Dermis lymphatic vessel endothelial cell (primary cell): Measurements from ENCODE around the gene HS1BP3. TPM values are rescaled to one million over a fixed set of nuclear protein-coding genes. Genes with fewer than 3 reads are reported as not detected.

Experiments
- total RNA-seq: library from RNA; depleted of rRNA; stranded (reverse); fragments of >200 nt; gene quantifications from 2 replicates; pipeline ENCODE4 v1.2.1, GENCODE V29; 2014

The HS1BP3 gene
- 20.9 and 21.1 TPM in 2 replicates for total RNA-seq

GRCh38 chr2:20650877-20651730, at the start of gene HS1BP3:
TSS of gene HS1BP3 (minus strand) at chr2:20651098. CDS start at chr2:20651063, 35 bp downstream.

DNA sequence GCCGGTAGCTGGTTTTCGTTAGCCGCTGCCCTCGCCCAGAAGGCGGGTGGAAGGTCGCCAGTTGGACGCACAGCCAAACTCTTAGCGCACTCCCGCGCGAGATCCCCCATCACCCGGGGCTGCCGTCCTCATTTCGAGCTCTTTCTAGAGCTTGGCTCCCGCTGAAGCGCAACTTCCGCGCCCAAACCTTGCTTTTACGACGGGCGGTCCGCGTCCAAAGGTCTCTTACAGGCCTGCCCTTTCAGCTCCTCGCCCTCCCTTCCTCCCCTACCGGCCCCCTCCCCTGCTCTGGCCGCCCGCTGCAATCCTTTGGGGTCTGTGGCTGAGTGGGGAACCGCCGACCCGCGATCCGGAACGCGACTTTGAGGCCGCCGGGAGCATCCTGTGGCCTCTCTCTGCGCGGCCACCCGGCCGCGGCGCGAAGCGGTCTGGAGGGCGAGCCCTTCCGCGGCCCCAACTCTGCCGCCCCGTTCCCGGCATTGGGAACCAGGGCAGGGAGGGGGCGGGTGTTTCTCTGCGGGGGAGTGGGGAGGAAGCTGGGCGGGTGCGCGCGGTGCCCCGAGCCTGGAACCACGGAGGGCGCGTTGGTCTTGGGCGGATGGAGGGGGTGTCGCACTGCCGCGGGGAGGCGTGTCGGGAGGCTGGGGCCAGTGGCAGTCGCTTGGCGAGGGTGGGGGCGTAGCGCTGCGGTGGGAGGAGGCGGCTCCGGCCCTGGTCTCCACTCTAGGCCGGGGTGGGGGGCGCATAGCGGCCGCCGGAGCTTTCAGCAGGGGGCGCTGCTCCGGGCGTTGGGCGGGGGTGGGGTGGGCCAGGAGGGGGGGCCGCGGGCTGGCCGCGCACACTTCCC, 15.6 kb upstream of the HS1BP3 start, which contains the start of gene GDF7:
Gene GDF7 (plus strand): TSS at position 841 of the 847 bp plus-strand sequence. CDS start 96 bp downstream, outside the sequence.

Other genes with a start within 250 kb of the HS1BP3 start
- 242 and 530 TPM in 2 replicates for gene RHOB, start 204.0 kb downstream of the HS1BP3 start, total RNA-seq
- gene GDF7, start 16.0 kb upstream of the HS1BP3 start, total RNA-seq = 2.7 and 3.3 TPM in 2 replicates
- 15.5 and 22.2 TPM in 2 replicates for gene LDAH, start 172.0 kb upstream of the HS1BP3 start, total RNA-seq